Measurements from ENCODE around the gene SMU1.
A peak's percentile ranks its signal among the peaks of the same experiment; 100 is the strongest.

Gene SMU1

GRCh38 chr9:33068991-33069390 lies 7.5 kb downstream of the SMU1 start:
- H3K27me3 Mint-ChIP-seq (ENCODE audit: low read depth, poor library complexity), result no peaks in the 10 kb centered on the region
- no peaks in the 10 kb centered on the region for H3K4me1 Mint-ChIP-seq
- peaks cover 59% of the 10 kb centered on the region for H3K36me3 Mint-ChIP-seq (ENCODE audit: low read depth)
- H3K27ac Mint-ChIP-seq, result no peak overlapping the region
- no peak for DNase-seq
- H3K4me3 Mint-ChIP-seq, result no peak overlapping the region
- no peak for TF ChIP-seq CTCF (IDR thresholded peaks at IDR 0.05)
- no peaks in the 10 kb centered on the region for H3K9me3 Mint-ChIP-seq

DNA sequence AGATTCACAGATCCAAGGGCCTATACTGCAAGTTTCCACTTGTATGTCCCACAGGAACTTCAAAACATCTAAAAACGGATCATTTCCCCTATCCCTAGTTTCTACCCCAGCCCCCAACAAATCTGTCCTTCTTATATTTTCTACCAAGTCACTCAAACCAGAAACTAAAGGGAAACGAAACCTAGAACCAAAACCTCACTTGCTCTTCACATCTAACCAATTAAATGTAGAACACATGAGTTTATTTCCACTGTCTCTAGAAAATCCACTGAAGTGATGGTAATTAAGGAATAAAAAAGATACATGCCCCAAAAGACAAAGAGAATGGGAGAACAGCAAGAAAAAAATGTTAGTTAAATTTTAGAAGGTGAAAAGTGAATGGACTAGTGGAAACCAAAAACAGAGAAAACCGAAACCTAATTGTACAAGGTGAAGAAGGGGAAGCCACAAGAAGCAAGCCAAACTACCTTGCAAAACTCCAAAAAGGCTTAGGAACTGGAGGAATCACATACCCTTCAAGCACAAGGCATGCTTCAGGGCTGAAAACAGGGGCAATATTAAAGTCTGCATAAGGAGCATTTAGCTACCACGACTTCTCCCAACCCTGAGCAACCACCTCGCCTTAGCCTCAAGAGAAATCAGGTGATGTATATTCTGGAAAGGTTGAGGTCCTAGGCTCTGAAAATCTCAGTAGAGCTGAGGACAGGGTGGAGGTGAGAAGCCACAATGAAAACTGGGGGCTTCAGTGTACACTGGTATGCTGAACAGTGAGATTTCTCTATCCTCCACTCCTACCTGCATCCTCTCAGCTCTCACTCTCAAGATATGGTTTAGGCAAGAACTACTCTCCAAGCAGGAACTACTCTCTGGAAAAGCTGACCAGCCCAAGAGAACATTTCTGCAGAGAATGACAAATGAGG lies 11.1 kb downstream of the SMU1 start:
- Mint-ChIP-seq H3K27ac (no peak overlapping the region), H3K27me3 (ENCODE audit: low read depth, poor library complexity) (no peaks in the 10 kb centered on the region), H3K36me3 (ENCODE audit: low read depth) (peaks cover 66% of the 10 kb centered on the region), H3K9me3 (no peaks in the 10 kb centered on the region), H3K4me1 (no peaks in the 10 kb centered on the region), H3K4me3 (no peak overlapping the region)
- no peak for TF ChIP-seq CTCF (IDR thresholded peaks at IDR 0.05)
- DNase-seq, result no peak

DNA sequence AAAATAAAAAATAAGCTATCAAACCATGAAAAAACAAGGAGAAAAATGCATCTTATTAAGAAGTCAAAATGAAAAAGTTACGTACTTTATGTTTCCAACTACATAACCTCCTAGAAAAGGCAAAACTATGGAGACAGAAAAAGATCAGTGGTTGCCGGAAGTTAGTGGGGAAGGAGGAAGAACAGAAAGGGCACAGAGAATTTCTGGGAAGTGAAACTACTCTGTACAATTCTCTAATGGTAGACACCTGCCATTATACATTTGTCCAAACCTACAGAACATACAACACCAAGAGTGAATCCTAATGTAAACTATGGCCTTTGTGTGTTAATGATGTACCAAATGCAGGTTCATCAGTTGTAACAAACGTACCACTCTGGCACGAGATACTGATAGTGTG lies 25.3 kb downstream of the SMU1 start:
- Mint-ChIP-seq H3K36me3 (ENCODE audit: low read depth) (peaks cover 67% of the 10 kb centered on the region), H3K4me3 (no peak overlapping the region), H3K9me3 (no peaks in the 10 kb centered on the region), H3K27ac (no peak overlapping the region), H3K4me1 (no peaks in the 10 kb centered on the region), H3K27me3 (ENCODE audit: low read depth, poor library complexity) (no peaks in the 10 kb centered on the region)
- TF ChIP-seq CTCF (IDR thresholded peaks at IDR 0.05), result no peak
- no peak for DNase-seq

DNA sequence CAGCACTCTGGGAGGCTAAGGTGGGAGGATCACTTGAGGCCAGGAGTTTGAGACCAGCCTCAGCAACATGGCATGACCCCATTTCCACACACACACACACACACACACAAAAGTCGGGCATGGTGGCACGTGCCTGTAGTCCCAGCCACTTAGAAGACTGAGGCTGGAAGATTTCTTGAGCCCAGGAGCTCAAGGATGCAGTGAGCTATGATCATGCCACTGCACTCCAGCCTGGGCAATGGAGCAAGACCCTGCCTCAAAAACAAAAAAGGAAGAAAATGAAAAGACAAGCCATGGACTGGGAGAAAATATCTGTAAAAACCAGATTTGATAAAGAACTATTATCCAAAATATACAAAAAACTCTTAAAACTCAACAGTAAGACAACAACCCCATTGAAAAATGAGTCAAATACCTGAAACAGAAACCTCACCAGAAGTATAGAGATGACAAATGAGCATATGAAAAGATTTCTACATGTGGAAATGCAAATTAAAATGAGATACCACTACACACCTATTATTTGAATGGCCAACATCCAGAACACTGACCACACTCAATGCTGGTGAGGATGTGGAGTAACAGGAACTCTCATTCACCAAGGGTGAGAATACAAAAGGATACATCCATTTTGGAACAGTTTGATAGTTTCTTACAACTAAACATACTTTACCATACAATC lies 26.7 kb downstream of the SMU1 start:
- Mint-ChIP-seq H3K27me3 (ENCODE audit: low read depth, poor library complexity) (no peaks in the 10 kb centered on the region), H3K36me3 (ENCODE audit: low read depth) (peaks cover 60% of the 10 kb centered on the region), H3K9me3 (no peaks in the 10 kb centered on the region), H3K4me3 (no peak overlapping the region), H3K27ac (peak overlapping the region; percentile 35), H3K4me1 (peaks cover 4% of the 10 kb centered on the region)
- TF ChIP-seq CTCF (IDR thresholded peaks at IDR 0.05), result no peak
- no peak for DNase-seq

DNA sequence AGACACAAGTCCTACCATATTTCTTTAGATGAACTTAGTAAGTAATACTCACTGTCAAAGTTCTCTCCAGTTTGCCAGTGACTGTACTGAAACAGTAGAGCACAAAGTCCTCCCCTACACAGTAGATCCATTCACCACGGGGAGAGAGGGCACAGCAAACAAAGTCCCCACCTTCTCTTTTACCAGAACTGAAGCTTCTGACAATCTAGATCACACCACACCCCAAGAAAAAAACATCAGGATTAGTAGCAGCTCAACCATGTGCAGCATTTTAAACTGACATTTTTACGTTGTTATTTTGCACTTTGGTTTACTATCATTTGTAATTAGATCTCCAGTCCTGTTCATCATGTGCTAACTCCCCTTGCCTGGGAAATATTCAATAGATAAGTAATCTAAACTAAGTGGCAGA lies 28.4 kb downstream of the SMU1 start:
- Mint-ChIP-seq H3K4me1 (peaks cover 19% of the 10 kb centered on the region), H3K4me3 (no peak overlapping the region), H3K36me3 (ENCODE audit: low read depth) (peaks cover 48% of the 10 kb centered on the region), H3K9me3 (no peaks in the 10 kb centered on the region), H3K27me3 (ENCODE audit: low read depth, poor library complexity) (no peaks in the 10 kb centered on the region), H3K27ac (no peak overlapping the region)
- DNase-seq, result no peak
- TF ChIP-seq CTCF (IDR thresholded peaks at IDR 0.05), result no peak

Measured in nephron progenitor cell (in vitro differentiated cells).